Measurements from ENCODE around the gene PHETA2.

- TF ChIP-seq EZH2 (IDR thresholded peaks at IDR 0.05; ENCODE audit: borderline replicate concordance, low read depth, low read length, severe bottlenecking) = no peak
- TF ChIP-seq POLR2A (IDR thresholded peaks at IDR 0.05; ENCODE audit: low read depth, low read length) = no peak
- TF ChIP-seq, protein P1, sequence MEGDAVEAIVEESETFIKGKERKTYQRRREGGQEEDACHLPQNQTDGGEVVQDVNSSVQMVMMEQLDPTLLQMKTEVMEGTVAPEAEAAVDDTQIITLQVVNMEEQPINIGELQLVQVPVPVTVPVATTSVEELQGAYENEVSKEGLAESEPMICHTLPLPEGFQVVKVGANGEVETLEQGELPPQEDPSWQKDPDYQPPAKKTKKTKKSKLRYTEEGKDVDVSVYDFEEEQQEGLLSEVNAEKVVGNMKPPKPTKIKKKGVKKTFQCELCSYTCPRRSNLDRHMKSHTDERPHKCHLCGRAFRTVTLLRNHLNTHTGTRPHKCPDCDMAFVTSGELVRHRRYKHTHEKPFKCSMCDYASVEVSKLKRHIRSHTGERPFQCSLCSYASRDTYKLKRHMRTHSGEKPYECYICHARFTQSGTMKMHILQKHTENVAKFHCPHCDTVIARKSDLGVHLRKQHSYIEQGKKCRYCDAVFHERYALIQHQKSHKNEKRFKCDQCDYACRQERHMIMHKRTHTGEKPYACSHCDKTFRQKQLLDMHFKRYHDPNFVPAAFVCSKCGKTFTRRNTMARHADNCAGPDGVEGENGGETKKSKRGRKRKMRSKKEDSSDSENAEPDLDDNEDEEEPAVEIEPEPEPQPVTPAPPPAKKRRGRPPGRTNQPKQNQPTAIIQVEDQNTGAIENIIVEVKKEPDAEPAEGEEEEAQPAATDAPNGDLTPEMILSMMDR (IDR thresholded peaks at IDR 0.05; ENCODE audit: extremely low read depth in 1 of 2, insufficient read depth in 1 of 2, low read depth in 1 of 2, low read length in 2 of 2) = no peak
- no peak for TF ChIP-seq POLR2AphosphoS5 (IDR thresholded peaks at IDR 0.05; ENCODE audit: insufficient read depth, low read depth, low read length)
- no peak for TF ChIP-seq JUN (IDR thresholded peaks at IDR 0.05; ENCODE audit: borderline replicate concordance, insufficient read depth, insufficient read length, low read depth)
- TF ChIP-seq, protein P2, sequence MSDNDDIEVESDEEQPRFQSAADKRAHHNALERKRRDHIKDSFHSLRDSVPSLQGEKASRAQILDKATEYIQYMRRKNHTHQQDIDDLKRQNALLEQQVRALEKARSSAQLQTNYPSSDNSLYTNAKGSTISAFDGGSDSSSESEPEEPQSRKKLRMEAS (IDR thresholded peaks at IDR 0.05; ENCODE audit: insufficient read depth, insufficient read length) = no peak
- no peak for TF ChIP-seq GATA2 (IDR thresholded peaks at IDR 0.05; ENCODE audit: insufficient read depth, insufficient read length, low read depth, low read length)
- TF ChIP-seq MYC (IDR thresholded peaks at IDR 0.05; ENCODE audit: low read depth, low read length) = no peak
- TF ChIP-seq FOS (IDR thresholded peaks at IDR 0.05; ENCODE audit: borderline replicate concordance, insufficient read depth, low read length) = no peak
Measured at GRCh38 chr22:42072606-42073330, 1.3 kb upstream of the PHETA2 start.

Measured in endothelial cell of umbilical vein (primary cell).